Measurements from ENCODE around the gene SLFN12L.
A peak's percentile ranks its signal among the peaks of the same experiment; 100 is the strongest.

DNA sequence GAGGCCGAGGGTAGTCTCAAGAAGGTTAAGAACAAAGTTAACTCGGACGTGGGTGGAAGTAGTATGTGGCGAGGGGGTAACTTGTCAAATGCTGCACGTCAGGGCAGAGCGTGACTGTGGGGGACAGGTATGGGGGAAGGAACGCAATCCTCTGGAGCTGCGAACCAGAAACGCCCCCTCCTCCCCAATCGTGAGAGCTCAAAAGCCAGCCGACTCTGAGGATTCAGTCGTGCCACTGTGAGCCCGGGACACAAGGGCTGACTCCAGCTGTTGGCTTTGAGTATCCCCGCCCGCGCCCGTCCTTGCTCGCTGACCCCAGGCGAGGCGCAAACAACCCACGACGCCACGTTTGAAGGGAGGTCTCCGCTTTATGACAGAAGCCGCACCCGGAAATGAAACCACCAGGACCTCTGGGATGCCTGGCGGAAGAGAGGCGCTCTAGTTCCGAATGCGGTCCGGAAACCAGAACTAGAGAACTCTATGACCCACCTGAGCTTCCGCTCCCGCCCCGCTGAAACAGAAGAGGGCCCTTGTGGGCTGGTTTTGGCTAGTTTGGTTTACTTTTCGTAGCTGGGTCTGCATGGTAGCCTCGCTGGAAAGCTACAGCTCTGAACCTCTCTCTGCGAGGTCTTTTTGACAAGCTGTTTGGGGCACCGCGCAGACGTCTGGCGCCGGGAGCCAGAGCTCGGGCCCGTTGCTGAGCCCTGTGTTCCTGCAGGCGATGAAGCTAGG is 40.9 kb upstream of the SLFN12L start, which contains the start of gene PEX12:
- TF ChIP-seq CTCF (IDR thresholded peaks at IDR 0.05) (peak in 2 of 3 experiments; percentile 6 to 23), POLR2AphosphoS5 (IDR thresholded peaks at IDR 0.05) (peak; percentile 89 to 92), EP300 (IDR thresholded peaks at IDR 0.05) (no peak), POLR2A (IDR thresholded peaks at IDR 0.05; ENCODE audit: low read depth) (no peak)
